Endothelial cell (in vitro differentiated cells): ENCODE measurements around the gene MBD3L3. TPM values are rescaled to one million over a fixed set of nuclear protein-coding genes. Genes with fewer than 3 reads are reported as not detected.

Experiments
- total RNA-seq: library from RNA; stranded (reverse); fragmentation: NEBNext Ultra II Directional; extraction: Animal tissue kit (Norgen Biotek cat#: 25700); gene quantifications from one replicate; pipeline ENCODE4 v1.2.1, GENCODE V29; 2021; ENCODE audit not compliant: unreplicated experiment

The MBD3L3 gene
- total RNA-seq, 1 donor from 2014 or later: not detected

Other genes with a start within 250 kb of the MBD3L3 start
- gene ADGRE1, start 171.1 kb downstream of the MBD3L3 start, total RNA-seq: not detected
- not detected for gene MBD3L2B, start 37.2 kb downstream of the MBD3L3 start, total RNA-seq
- gene MBD3L5, start 28.1 kb downstream of the MBD3L3 start, total RNA-seq: not detected
- not detected for gene MBD3L4, start 18.5 kb downstream of the MBD3L3 start, total RNA-seq
- gene MBD3L2, start 9.4 kb downstream of the MBD3L3 start, total RNA-seq: not detected
- gene ZNF557, start 11.0 kb upstream of the MBD3L3 start, total RNA-seq: 10.3 TPM
- gene INSR, start 235.7 kb upstream of the MBD3L3 start, total RNA-seq: 28.9 TPM